ENCODE measurements around the gene KDF1.

GRCh38 chr1:27005166-27005530, 44.9 kb upstream of the KDF1 start:
- TF ChIP-seq, protein P1, sequence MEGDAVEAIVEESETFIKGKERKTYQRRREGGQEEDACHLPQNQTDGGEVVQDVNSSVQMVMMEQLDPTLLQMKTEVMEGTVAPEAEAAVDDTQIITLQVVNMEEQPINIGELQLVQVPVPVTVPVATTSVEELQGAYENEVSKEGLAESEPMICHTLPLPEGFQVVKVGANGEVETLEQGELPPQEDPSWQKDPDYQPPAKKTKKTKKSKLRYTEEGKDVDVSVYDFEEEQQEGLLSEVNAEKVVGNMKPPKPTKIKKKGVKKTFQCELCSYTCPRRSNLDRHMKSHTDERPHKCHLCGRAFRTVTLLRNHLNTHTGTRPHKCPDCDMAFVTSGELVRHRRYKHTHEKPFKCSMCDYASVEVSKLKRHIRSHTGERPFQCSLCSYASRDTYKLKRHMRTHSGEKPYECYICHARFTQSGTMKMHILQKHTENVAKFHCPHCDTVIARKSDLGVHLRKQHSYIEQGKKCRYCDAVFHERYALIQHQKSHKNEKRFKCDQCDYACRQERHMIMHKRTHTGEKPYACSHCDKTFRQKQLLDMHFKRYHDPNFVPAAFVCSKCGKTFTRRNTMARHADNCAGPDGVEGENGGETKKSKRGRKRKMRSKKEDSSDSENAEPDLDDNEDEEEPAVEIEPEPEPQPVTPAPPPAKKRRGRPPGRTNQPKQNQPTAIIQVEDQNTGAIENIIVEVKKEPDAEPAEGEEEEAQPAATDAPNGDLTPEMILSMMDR (IDR thresholded peaks at IDR 0.05) = no peak
- no peak for TF ChIP-seq POLR2A (IDR thresholded peaks at IDR 0.05)

Data from right lobe of liver (tissue), 4 donors.